Transverse colon (tissue), 4 donors: ENCODE measurements around the gene IL15RA. TPM values are rescaled to one million over a fixed set of nuclear protein-coding genes. Genes with fewer than 3 reads are reported as not detected.
"Not testable (repeated sequence)": the region's sequence is repeated elsewhere in the genome, so short reads cannot be mapped to it uniquely, and the experiment has no call there.

ENCODE experiments used
- DNase-seq: peaks from one replicate; pipeline ENCODE4 v3.0.0-alpha.2; 2019
- H3K27ac ChIP-seq, 4 donors: fragments of 200-600 bp; sonication (generic); 2 replicates each; pipeline ENCODE4 v1.5.1; 2016 to 2018; ENCODE audit warnings: inconsistent platforms in 4 of 4
- H3K27me3 ChIP-seq: fragments of 200-600 bp; sonication (generic); 2 replicates; pipeline ENCODE4 v1.5.1; 2017; ENCODE audit warnings: inconsistent platforms
- H3K36me3 ChIP-seq, 4 donors: fragments of 200-600 bp; sonication (generic); 2 replicates each; pipeline ENCODE4 v1.5.1; 2017 to 2019; ENCODE audit warnings: inconsistent platforms in 4 of 4
- H3K4me1 ChIP-seq, 4 donors: fragments of 200-600 bp; sonication (generic); 2 replicates each; pipeline ENCODE4 v1.5.1; 2017 to 2020; ENCODE audit warnings: inconsistent platforms in 4 of 4
- H3K4me3 ChIP-seq, 4 donors: fragments of 200-600 bp; sonication (generic); 1 replicate in 1 of 4; 2 replicates in 3 of 4; pipeline versions ENCODE4 v1.5.1 to v1.6.1; 2017 to 2019; ENCODE audit warnings: inconsistent platforms in 4 of 4
- H3K9me3 ChIP-seq, 2 donors: fragments of 200-600 bp; sonication (generic); 2 replicates each; pipeline ENCODE4 v1.5.1; 2017 to 2019; ENCODE audit warnings: inconsistent platforms in 2 of 2
- CTCF ChIP-seq, 5 experiments: fragments of 200-600 bp in 3 of 5; fragments of 450-650 bp in 2 of 5; sonication (generic) in 3 of 5; IDR thresholded peaks; 1 replicate in 2 of 5; 2 replicates in 3 of 5; pipeline ENCODE4 v1.5.1; 2016 to 2017; ENCODE audit warnings: antibody characterized with exemption in 5 of 5, inconsistent platforms in 3 of 5, mild to moderate bottlenecking in 2 of 5, moderate library complexity in 1 of 5
- EP300 ChIP-seq: sonication (generic); formaldehyde crosslinking; IDR thresholded peaks from one replicate; pipeline ENCODE4 v1.6.1; 2017; ENCODE audit warnings: antibody characterized with exemption, low read depth
- POLR2A ChIP-seq: fragments of 450-650 bp; IDR thresholded peaks from one replicate; pipeline ENCODE4 v1.6.1; 2016; ENCODE audit warnings: antibody characterized with exemption, mild to moderate bottlenecking, moderate library complexity
- POLR2AphosphoS5 ChIP-seq, 3 donors: sonication (generic); formaldehyde crosslinking; IDR thresholded peaks; one replicate each; pipeline ENCODE4 v1.6.1; 2016; ENCODE audit warnings: antibody characterized with exemption in 3 of 3
- WGBS, 2 donors: methylation state at CpG; one replicate each; pipeline ENCODE4 v1.1.5; 2018; ENCODE audit warnings: low coverage in 1 of 2; 5-methylcytosine and 5-hydroxymethylcytosine counted together
- in situ Hi-C, 4 donors: fragments of 200-750 bp; cut with MboI; loops; one replicate each; pipeline versions ENCODE4 v1.15.0 to v1.15.1; 2017; ENCODE audit warnings: low sequenced_read_pairs in 3 of 4, low pct_ligation_motif_present in 1 of 4, low pct_unique_long_range_greater_than_20kb in 1 of 4
- intact Hi-C: fragments of 100-400 bp; cut with DNase I; formaldehyde crosslinking; loops from one replicate; pipeline ENCODE4 v1.15.1; 2023; ENCODE audit warnings: low total_unique reads
- total RNA-seq, 4 donors: library from RNA; depleted of rRNA; stranded (reverse); fragments of >200 nt; gene quantifications; one replicate each; pipeline ENCODE4 v1.1.0, GENCODE V29; 2016

IL15RA gene
- total RNA-seq, 4 donors from 2014 or later: 3.7 to 58.1 (median 24.6) TPM

GRCh38 chr10:5964736-5965135, 12.6 kb downstream of the IL15RA start:
- DNase-seq: peak; percentile 6
- no peak for TF ChIP-seq CTCF (IDR thresholded peaks at IDR 0.05)
- 89% methylated on average over 6 to 13 of the region's 13 CpGs for WGBS, 2 donors
- intact Hi-C loops (no loop called here), in situ Hi-C loops (no loop called here)
- H3K9me3 ChIP-seq: no peaks in the 10 kb centered on the region
- H3K4me1 ChIP-seq: peaks cover 0 to 7% (median 2%) of the 10 kb centered on the region in 4 donors
- H3K36me3 ChIP-seq: peaks cover 0 to 5% (median 0%) of the 10 kb centered on the region in 4 donors
- H3K27me3 ChIP-seq: no peaks in the 10 kb centered on the region
- peak overlapping the region in 1 of 4 donors; percentile 33 for H3K27ac ChIP-seq
- no peak overlapping the region for H3K4me3 ChIP-seq

- DNase-seq: no peak
- H3K27me3 ChIP-seq: no peaks in the 10 kb centered on the region
- no peak overlapping the region for H3K27ac ChIP-seq
- H3K36me3 ChIP-seq: peaks cover 0 to 12% (median 0%) of the 10 kb centered on the region in 4 donors
- peaks cover 0 to 5% (median 0%) of the 10 kb centered on the region in 4 donors for H3K4me1 ChIP-seq
- intact Hi-C loops: no loop called here
- TF ChIP-seq POLR2AphosphoS5 (IDR thresholded peaks at IDR 0.05): no peak
- TF ChIP-seq CTCF (IDR thresholded peaks at IDR 0.05): no peak
- no peak overlapping the region for H3K4me3 ChIP-seq
- in situ Hi-C loops: no loop called here
- WGBS, 2 donors: 88 to 97% methylated on average over 5 to 10 of the region's 10 CpGs
- H3K9me3 ChIP-seq: no peaks in the 10 kb centered on the region
Measured at GRCh38 chr10:5963591-5963990, 13.8 kb downstream of the IL15RA start.

- no peaks in the 10 kb centered on the region for H3K9me3 ChIP-seq
- no peaks in the 10 kb centered on the region for H3K27me3 ChIP-seq
- DNase-seq: no peak
- WGBS, 2 donors: 85% methylated on average over 7 of the region's 7 CpGs; no CpG with 5 or more reads in 1 of the 2 donors
- H3K4me3 ChIP-seq: no peak overlapping the region
- H3K36me3 ChIP-seq: peaks cover 0 to 16% (median 0%) of the 10 kb centered on the region in 4 donors
- peaks cover 0 to 5% (median 0%) of the 10 kb centered on the region in 4 donors for H3K4me1 ChIP-seq
- TF ChIP-seq POLR2A: no peak
- TF ChIP-seq POLR2AphosphoS5 (IDR thresholded peaks at IDR 0.05): no peak
- TF ChIP-seq CTCF (IDR thresholded peaks at IDR 0.05): no peak
- TF ChIP-seq EP300: no peak
- in situ Hi-C loops: no loop called here
- intact Hi-C loops: no loop called here
- H3K27ac ChIP-seq: no peak overlapping the region
Measured at GRCh38 chr10:5963071-5963470, 14.3 kb downstream of the IL15RA start.

GRCh38 chr10:5962358-5962940, 14.9 kb downstream of the IL15RA start:
- H3K27ac ChIP-seq, DNase-seq, H3K4me1 ChIP-seq, in situ Hi-C loops, H3K4me3 ChIP-seq, H3K9me3 ChIP-seq, H3K27me3 ChIP-seq, intact Hi-C loops: not testable (repeated sequence)
- peaks cover 0 to 16% (median 0%) of the 10 kb centered on the region in 4 donors for H3K36me3 ChIP-seq
- 98 to 100% methylated on average over 6 to 10 of the region's 10 CpGs for WGBS, 2 donors
